Middle frontal gyrus (tissue), 1 donor: Measurements from ENCODE around the gene ANKRD11.
"Not testable (repeated sequence)": the region's sequence is repeated elsewhere in the genome, so short reads cannot be mapped to it uniquely, and the experiment has no call there.

Experiments used
- DNase-seq: peaks from one replicate; pipeline ENCODE4 v3.0.0-alpha.2; 2015; ENCODE audit warnings: low spot score; ENCODE audit errors: extremely low spot score

ANKRD11 gene

DNA sequence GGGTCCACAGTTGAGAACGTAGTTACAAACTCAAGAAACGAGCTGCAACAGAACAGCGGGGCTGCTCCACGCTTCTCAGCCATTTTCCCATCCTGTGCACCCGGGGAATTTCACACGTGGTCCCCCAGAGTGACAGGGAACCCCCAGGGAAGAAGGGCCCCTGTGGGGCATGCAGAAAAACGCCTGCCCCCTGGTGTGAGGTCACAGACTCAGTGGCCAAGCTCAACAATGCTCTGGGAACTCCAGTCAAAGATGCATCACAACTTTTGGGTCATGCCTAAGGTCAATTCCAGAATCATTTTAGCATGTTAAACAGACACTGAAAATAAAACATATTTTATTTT, 157.5 kb downstream of the ANKRD11 start:
- DNase-seq, result no peak

DNA sequence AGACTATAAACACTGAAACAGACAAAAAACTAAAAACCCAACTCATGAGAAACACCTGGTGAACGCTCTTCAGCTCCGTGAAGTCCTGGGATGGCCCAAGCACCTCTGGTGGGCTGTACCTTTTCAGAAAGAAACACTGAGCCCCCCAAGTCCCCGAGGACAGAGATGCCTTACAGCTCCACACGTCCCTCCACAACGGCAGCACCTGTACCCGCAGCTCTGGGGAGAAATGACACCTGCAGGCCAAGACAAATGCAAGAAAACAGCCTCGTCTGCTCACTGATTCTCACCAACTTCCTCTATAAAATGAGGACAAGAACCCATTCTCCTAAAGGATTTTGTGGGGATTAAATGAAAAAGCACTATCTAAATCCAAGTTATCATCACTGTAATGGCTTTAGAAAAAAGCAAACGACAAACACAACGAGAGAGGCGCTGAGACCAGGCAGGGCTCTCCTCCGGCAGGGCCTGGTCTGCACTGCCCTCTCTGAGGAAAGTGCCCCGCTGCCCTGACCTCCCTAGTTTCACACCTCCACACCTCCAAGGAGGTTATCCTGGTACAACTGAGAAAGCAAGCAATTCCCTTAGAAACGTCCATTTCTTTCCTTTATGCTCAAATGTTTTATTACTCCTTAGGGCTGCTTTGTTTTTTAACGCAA, 158.0 kb downstream of the ANKRD11 start:
- DNase-seq, result no peak

DNA sequence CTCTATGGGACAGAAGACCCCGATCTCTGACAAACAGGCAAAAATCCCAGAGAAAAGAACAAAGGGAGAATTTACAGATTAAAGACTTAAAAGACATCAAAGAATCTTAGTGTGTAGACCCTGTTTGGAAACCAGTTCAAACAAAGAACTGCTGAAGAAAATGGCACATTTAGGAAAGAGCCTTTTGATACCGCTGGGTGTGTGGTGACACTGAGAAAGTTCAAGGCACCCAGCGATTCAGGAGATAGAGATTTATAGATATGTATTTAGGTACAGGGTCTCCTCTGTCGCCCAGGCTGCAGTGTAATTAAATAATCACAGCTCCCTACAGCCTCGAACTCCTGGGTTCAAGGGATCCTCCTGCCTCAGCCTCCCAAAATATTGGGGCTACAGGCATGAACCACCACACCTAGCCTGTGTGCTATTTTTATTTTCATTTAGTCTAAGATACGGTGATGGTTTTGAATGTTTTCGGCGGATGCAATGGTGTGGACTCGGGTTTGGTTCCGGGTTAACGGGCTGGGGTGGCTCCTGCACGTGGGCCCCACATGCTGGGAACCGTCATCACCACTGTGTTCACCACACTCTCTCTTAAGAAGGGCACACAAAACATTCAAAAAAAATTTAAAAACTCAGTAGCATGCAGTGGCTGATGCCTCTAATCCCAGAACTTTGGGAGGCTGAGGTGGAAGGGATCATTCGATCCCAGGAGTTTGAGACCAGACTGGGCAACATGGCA, 158.8 kb downstream of the ANKRD11 start:
- no peak for DNase-seq

DNA sequence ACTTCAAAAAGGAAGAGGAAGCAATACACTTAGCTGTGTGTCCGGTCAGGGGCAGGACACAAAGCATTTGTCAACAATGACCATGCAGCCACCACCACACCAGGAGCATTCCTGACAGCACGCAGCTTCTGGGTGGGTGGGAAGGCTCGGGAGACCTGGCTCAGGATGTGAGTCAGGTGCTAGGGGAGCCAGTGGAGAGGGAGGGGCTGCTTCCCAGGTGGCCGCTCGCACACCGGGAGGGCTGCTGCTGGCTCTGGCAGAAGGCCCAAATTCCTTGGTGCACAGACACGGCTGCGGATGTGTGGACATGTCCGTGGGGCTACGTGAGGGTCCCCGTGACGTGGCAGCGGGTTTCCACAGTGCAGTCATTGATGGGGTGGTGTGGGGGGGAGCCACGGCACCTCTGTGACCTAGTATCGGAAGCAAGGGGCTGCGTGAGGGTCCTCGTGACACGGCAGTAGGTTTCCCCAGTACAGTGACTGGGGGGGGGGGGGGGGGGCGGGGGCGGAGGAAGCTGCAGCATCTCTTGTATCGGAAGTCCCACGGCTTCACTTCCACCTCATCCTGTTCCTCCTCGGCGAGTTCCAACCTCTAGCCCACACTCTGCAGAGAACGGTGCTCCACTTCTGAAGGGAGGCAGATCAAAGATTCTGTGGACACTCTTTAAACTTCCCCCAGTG, 160.0 kb downstream of the ANKRD11 start:
- no peak for DNase-seq

DNA sequence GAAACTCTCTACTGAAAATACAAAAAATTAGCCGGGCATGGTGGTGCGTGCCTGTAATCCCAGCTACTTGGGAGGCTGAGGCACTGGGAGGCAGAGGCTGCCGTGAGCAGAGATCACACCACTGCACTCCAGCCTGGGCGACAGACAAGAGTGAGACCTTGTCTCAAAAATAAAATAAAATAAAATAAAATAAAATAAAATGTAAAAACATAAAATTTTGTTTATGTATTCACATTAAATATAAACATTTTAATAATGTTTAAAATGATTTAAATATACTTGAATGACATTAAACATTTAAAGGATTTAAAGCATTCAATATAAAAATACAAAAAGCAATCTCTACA, 160.6 kb downstream of the ANKRD11 start:
- not testable (repeated sequence) for DNase-seq

DNA sequence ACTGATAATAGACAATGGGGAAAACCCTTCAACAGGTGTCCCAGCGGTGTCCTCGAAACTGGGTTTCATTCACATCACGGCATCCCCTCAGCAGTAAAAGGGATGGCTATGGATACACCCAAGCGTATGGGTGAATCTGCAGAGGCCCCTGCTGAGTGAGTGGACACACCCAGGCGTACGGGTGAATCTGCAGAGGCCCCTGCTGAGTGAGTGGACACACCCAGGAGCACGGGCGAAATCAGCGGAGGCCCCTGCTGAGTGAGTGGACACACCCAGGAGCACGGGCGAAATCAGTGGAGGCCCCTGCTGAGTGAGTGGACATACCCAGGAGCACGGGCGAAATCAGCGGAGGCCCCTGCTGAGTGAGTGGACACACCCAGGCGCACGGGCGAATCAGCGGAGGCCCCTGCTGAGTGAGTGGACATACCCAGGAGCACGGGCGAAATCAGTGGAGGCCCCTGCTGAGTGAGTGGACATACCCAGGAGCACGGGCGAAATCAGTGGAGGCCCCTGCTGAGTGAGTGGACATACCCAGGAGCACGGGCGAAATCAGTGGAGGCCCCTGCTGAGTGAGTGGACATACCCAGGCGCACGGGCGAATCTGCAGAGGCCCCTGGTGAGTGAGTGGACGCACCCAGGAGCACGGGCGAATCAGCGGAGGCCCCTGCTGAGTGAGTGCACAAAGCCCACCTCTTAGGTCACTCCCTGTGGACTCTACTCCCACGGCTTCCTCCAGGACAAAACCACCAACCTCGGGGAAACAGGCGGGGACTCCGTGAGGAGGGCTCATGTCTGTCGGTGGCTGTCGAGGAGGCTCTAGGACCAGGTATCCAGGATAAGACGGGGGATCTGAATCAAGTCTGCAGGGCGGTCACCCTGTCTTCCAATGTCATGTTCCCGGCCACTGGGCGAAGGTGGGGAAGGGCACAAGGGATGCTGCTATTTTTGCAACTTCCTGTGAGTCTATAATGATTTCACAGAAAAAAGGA, 161.7 kb downstream of the ANKRD11 start:
- not testable (repeated sequence) for DNase-seq

DNA sequence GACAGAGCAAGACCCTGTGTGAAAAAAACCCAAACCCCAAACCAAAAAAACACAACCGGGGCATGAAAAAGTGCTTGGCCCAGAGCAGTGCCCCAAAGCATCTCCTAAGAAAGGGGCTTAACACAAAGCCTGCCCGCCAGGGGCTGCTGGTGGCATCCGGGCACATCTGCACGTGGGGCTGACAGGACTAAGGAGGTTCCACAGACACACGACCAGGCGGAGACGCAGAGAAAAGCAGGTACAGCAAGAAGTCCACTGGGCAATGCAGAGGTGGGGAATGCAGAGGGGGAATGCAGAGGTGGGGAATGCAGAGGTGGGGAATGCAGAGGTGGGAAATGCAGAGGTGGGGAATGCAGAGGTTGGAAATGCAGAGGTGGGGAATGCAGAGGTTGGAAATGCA, 163.6 kb downstream of the ANKRD11 start:
- no peak for DNase-seq

DNA sequence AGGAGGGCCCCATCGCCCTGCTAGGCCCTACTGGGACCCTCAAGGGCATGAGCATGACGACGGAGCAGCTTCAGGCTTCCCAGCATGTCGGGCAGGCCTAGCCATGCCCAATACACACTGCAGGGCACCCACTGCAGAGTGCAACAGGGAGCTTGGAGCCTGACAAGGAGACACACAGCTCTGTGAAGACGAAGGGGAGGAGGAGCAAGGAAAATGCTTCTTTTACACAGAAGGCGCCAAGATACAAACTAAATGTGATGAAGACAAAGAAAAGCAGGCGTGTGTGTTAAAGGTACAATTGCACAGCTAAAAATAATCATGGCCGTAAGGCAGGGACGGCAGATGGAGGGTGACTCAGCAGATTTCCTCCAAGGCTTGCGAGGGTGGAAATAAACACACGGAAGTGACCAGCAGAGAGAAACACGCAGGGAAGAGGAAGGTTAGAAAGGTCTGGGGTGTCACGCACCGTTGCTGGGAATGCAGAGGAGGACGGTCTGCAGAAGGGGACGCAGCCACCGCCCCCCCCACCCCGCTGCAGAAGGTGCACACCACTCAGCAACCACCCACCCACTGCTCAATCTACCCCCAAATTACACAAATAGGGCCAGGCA, 164.4 kb downstream of the ANKRD11 start:
- DNase-seq, result peak; percentile 24

DNA sequence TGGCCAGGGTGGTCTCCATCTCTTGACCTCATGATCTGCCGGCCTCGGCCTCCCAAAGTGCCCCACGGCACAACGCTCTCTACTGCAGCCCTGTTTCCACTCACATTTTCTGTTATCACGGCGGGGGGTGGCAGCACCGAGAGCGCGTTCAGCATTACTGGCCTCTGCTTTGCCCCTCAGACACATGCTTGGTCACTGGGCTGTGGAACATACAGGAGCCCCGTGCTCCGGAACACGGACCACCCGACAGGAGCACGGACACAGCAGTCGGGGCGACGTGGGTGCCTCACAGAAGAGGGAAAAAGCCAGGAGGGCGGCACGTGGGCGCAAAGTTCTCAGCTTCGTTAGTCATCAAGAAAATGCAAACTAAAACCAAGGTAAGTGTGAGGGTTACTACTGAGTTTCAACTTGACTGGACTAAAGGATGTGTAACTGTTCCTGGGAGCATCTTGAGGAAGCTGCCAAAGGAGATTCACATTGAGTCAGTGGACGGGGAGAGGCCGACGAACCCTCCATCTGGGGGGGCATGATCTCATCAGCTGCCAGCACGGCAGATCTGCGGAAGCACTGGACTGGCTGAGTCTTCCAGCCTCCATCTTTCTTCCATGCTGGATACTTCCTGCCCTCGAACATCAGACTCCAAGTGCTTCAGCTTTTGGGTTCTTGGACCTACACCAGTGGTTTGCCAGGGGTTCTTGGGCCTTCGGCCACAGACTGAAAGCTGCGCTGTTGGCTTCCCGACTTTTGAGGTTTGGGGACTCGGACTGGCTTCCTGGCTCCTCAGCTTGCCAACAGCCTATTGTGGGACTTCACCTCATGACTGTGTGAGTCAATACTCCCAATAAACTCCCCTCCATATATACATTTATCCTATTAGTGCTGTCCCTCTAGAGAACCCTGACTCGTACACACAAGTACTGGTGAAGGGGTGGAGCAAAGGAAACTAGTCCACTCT, 166.0 kb downstream of the ANKRD11 start:
- no peak for DNase-seq

DNA sequence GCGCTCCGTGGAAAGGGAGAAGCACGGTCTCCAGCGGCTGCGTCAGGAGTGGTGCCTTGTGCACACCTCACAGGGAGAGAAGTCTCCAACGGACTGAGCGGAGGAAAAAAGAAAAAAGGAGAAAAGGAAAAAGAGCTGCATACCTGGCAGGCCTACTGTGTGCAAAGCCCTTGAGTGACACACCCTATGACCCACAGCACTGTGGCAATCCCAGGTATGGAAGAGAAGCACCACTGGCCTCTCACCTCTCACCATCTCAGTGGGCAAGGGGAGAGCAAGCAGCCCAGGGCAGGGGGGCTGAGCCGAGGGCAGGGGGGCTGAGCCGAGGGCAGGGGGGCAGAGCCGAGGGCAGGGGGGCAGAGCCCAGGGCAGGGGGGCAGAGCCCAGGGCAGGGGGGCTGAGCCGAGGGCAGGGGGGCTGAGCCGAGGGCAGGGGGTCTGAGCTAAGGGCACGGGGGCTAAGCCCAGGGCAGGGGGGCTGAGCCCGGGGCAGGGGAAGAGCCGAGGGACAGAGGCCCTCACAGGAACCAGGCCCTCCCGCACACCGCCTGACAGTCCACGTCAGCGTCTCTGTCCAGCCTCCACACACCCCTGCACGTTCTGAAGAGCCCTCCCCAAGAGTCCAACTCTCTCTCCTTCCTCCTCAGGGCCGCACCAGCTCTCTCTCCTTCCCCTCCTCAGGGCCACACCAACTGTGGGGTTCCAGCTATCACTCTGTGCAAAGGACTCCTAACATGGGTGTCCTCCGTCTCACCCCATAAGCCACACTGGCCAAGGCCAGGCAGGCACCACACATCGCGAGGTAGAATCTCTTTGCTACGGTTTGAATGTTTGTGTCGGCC, 167.0 kb downstream of the ANKRD11 start:
- DNase-seq, result no peak

DNA sequence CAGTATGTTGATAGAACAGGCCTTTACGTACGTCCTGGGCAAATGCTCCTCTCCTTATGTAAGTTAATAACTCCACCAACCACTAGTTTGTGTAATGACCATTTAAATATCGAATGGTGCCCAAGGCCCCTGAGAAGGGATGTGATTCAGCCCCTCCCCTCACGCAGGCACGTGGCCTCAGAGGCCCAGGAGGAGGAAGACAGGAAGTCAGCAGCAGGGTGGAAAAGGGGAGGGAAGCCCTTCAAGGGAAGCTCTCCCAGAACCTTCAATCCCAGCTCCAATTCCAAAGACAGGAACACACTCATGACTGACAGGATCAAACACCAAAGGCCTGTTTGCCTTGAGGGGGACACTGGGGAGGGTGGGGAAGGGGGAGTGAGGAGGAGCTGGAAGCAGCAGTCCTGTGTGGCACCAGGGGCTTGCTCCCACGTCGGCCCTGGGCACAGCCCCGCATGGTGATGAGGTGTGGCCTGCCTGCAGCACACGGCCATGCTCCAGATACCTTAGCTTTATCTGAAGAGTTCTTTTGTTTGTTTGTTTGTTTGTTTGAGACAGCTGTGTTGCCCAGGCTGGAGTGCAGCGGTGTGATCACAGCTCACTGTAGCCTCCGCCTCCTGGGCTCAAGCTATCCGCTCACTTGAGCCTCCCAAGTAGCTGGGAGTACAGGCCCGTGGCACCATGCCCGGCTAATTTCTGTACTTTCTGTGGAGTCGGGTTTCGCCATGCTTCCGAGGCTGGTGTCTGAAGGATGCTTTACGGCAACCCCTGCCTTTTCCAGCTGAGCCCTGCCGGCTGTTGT, 167.8 kb downstream of the ANKRD11 start:
- DNase-seq, result no peak

DNA sequence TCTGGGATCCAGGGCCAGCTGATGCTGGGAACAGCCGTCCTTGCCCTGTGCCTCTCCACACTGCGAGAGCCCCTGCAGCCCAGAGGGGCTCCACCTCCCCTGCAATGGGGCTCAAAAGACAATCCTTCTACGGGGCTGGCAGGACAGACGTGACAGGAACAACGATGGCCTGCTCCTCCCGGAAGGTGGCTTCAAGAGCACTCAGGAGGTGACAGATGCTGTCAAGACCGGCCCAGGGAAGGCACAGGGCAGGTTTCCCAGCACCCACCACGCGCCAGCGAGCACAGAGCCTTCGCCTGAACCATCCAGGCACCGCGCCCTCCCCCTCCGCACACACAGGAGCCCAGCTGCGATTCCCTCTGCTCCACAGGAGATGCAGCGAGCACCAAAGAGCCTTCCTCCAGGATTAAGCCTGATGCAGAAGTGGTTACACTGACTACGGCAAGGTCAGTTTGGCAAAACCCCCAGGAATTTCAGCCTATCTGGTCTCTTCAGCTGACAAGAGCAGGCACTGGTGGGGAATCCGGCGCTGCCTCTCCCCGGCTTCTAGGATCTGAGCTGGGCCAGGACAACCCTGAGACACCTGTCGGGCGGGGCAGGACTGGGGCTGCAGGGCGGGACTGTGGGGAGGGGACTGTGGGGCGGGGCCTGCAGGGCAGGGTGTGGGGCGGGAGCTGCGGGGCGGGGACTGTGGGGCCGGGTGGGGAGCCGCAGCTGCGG, 169.4 kb downstream of the ANKRD11 start:
- DNase-seq, result no peak

DNA sequence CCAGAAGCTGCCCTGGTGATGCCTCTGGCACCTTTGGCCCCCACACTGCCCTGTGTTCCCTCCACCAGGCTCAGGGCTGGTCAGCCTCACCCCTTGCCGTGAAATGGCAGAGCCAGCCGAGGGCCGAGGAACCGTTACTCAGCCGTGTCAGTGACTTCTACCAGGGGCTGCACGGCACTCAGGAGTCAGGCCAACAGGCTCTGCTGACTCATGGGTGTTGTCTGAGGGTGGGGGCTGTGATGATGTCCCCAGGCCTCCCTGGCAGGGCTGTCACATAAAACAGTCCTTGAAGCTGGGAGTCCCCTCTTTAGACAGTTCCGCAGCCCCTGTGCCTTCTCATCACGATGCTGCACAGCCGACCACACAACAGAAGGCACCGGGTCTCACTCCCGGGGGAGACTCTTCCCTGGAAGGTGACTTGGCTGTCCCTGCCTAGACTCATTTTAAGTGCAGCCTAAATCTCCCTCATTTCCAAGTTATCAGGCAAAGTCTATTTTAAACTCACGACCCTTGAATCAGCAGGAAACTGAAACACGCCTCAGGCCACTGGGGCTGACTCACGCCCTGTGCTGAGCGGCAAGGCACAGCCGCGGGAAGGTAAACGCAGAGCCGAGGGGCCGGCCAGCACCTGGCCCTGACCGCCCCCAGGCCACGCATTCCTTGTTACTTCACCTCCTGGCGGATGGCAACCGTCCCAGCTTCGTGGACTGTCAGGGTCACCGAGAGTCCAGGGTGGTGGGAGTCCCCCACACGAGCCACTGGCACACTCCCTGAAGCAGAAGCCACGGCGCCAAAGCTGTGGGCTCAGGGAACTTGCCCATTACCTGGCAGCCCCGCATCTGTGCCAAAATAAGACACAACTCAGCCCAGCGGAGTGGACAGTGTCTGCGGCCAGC, 170.2 kb downstream of the ANKRD11 start:
- no peak for DNase-seq

DNA sequence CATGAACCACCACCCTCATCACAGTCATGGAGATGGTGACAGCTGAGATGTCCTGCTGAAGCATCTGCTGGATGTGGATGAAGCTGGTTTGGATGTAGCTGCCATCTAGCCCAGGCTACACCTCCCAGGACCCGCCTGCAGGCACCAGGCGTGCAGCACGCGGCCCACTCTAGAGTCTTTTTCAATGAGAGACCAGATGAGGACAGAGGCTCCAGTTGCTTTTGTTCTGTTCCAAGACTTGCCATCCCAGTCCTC, 170.8 kb downstream of the ANKRD11 start:
- DNase-seq, result no peak

DNA sequence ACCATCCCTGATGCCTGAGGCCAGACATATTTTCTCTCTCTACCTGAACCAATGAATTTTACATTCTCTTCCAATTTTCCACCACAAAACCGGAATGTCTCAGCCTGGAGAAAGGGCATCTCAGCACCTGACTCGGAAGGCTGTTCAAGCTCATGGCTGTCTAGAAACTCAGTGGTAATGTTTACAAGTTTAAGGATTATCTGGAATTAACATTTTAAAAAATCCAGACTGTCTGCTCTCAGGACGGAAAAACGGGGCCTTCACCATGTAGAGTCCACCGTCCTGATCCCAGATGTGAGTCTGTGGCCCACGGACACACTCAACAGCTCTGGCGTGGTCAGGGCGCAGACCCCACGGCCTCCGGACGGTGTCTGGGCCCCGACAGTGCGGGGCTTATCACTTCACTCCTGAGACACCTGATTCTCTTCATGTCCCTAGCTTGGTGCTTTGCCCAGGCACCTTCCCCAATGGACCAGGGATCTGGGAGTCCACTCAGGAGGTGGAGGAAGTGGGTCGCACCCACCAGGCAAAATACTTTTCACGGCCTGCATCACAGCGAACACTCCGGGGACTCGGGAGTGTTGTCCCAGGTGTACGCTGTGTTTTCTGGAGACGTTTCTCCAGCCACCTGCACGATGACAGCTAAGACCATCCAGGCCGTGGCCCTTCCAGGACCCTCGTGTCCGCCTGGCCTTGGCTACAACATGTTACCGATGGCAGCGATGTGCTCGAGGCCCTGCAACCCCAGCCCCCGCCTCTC, 171.3 kb downstream of the ANKRD11 start:
- no peak for DNase-seq

DNA sequence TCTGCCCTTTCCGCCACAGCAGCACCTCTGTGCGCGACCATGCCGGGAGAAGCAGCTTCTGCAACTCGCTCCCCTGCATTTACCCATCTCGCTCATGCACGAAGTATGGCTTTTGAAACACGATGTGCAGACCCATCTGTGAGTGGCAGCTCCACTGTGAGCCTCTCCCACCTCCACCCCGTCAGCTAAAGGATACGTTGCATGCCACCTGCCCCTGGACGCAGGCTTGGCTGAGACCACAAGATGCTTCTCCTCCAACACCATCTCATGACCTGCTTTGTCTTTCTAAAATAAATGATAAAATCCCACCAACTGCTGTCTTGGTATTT, 172.0 kb downstream of the ANKRD11 start:
- DNase-seq, result no peak
